NCI-H2081 treated with DMSO at 0.1 percent for 48 hours (cell line): ENCODE data around the gene NCAPD3.

Experiments
- DNase-seq: peaks from one replicate; lab custom pipeline; 2025; lab: John Stamatoyannopoulos, UW

NCAPD3 gene

GRCh38 chr11:134252346-134253187 is 28.8 kb upstream of the NCAPD3 start:
- no peak for DNase-seq

- no peak for DNase-seq
Observed at GRCh38 chr11:134250675-134251074, 26.9 kb upstream of the NCAPD3 start.

GRCh38 chr11:134250246-134250645 is 26.5 kb upstream of the NCAPD3 start:
- no peak for DNase-seq

GRCh38 chr11:134248910-134249480 is 25.2 kb upstream of the NCAPD3 start:
- no peak for DNase-seq

DNA sequence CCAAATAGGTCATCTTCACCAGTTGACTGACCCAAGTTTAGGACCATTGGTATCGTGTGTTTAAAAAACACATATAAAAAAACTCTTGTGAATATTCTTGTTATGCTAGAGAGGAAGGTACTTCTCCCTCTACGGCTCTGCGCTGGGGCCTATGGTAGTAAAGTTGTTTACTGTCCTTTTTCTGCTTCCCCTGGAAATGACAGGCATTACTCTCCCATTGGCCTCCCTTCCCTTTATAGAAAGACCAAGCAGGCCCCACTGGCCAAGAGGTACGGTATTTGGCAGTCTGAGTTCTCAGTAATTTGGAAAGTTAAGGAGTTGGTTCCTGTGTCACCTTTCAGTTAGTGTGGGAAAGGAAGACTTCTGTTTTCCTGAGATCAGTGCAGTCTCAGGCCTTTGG is 22.9 kb upstream of the NCAPD3 start:
- no peak for DNase-seq

DNA sequence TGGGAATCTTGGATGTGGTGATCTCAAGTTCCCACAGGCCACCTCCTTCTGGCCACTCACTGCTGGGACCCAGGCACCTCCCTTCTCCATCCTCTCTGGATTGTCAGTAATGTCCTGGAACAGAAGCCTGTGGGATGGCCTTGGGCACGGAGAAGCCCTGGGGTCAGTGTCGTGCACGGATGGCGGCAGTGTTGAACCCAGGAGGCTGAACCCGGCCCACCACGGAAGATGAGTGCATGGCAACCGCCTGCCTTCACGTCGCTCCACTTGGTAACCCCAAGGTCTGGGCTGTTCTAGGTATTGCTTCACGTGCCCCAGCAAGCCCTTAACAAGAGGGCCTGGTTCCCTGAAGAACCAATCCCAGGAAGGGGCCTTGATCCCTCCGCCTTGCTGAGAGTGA is 22.3 kb upstream of the NCAPD3 start:
- no peak for DNase-seq

GRCh38 chr11:134245434-134245833 is 21.7 kb upstream of the NCAPD3 start:
- no peak for DNase-seq

GRCh38 chr11:134244593-134244992 is 20.8 kb upstream of the NCAPD3 start:
- DNase-seq, result no peak

GRCh38 chr11:134243913-134244312 is 20.1 kb upstream of the NCAPD3 start:
- DNase-seq, result no peak

- DNase-seq, result no peak
Observed at GRCh38 chr11:134242376-134242775, 18.6 kb upstream of the NCAPD3 start.

DNA sequence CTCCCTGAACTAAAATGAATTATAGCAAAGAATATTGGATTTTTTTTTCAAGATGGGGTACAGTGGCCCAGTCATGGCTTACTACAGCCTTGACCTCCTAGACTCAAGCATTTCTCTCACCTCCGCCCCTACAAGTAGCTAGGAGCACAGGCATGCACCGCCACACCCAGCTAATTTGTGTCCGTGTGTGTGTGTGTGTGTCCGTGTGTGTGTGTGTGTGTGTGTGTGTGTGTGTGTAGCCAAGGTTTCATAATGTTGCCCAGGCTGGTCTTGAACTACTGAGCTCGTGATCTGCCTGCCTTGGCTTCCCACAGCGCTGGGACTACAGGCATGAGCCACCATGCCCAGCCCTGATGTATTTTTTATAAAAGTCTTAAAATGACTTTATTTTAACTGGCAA is 16.8 kb upstream of the NCAPD3 start:
- no peak for DNase-seq

- no peak for DNase-seq
Observed at GRCh38 chr11:134238956-134239355, 15.2 kb upstream of the NCAPD3 start.

DNA sequence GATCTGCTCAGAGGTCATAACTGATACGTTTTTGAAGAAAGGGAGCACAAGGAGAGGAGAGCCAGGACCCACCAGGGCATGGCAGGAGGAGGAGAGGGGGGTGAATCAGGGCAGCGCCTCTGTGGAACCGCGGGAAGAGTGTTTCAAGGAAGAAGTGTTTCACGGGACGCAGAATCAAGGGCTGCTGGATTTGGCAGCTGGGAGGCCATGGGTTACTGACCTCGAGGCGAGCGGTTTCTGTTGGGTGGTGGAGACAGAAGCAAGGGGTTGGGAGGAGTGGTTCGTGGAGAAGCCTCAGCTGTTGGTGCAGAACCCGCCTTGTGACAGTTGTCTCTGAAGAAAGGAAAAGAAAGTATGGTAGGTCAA is 13.8 kb upstream of the NCAPD3 start:
- DNase-seq, result no peak

GRCh38 chr11:134236834-134237556 is 13.2 kb upstream of the NCAPD3 start:
- no peak for DNase-seq

DNA sequence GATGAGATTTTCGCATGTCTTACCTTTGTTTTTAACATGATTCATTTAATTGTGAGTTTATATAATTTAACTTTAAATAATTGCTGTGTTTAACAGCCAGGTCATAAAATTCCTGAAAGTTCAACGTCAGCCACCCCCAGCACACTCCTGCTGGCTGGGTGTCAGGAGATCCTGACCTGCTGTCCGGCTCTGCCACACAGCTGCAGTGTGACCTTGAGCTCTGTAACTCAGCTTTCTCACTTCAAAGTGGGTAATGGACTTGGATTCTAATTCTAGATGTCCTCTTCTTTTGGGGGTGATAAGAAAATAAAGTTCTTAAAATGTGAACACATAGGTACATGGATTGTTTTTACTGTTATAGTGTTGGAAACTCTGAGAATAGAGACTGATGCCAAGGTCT is 11.6 kb upstream of the NCAPD3 start:
- DNase-seq, result no peak

DNA sequence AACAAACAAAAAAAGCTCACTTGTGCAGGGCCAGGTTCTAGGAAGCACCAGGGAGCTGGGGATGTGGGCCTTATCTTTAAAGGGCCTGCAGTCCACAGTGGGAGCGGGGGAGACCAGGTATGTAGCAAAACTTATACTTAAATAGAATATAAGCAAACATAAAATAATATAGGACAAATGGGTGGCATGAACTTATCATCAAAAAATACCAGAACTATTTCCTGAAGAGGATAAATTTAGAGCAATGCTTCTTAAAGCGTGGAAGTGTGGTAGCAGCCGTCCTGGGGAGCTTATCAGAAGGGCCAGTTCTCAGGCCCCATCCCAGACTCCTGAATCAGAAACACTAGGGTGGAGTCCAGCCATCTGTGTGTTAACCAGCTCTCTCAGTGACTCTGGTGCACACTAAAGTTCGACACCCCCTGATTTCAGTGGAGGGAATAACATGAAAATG is 10.0 kb upstream of the NCAPD3 start:
- no peak for DNase-seq

GRCh38 chr11:134231958-134232659 is 8.3 kb upstream of the NCAPD3 start:
- no peak for DNase-seq

DNA sequence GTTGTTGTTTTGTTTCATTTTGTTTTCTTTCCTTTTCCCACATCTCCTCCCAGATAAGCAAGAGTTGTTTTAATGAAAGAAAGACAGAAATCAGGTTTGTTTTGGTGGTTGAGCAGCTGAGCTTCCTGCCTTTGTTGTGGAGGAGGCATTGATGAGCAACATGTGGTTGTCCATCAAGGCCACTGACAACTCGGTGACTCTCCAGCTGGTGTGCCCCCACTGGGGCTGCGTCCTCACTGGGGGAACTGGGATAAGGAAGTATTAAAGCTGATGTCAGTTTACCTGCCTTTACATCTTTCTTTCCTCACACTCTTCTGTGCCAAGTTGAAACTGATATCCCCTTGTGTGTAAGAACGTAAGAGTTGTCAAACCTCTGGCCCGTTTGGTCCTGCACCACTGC is 6.6 kb upstream of the NCAPD3 start:
- no peak for DNase-seq

DNA sequence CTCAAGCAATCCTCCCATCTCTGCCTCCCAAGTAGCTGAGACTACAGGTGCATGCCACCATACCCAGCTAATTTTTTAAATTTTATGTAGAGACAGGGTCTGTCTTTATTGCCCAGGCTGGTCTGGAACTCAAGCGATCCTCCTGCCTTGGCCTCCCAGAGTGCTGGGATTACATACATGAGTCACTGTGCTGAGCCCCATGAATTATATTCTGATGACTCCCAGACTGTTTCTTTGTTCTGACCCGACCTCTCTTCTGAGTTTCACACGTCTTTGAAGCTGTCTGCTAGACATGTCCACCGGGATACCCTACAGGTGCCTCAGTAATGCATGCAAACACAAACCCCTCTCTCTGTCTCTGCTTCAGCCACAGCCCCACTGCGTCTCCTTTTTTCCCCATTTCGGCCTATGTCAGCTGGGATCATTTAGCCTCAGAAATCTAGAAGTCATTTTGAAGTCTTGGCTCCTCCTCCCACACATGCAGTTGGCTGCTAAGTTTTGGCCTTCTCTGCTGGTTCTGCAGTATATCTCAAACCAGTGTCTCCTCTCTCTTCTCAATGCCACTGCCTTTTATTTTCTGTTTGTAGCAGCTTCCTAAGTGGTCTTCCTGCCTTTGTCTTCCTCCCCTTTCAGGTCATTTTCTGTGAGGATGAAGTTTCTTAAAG is 5.5 kb upstream of the NCAPD3 start:
- no peak for DNase-seq

DNA sequence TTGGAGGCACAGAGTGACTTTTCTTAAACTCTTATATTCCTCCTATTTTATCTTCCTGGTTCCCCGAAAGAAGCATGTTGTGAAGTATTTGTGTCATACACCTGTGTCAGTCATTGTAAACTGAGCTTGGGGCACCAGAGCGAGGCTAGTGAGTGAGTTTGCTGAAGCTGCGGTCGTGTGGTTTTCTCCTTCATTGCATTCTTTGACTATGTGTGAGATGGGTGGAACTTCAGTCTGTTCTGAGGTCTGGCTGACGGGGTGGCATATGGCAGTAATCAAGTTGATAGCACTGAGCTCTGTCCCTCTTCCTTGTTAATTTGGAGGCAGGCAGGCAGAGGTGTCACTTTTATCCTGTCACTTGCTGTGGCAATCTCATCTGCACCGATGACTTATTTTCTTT is 4.9 kb upstream of the NCAPD3 start:
- no peak for DNase-seq

DNA sequence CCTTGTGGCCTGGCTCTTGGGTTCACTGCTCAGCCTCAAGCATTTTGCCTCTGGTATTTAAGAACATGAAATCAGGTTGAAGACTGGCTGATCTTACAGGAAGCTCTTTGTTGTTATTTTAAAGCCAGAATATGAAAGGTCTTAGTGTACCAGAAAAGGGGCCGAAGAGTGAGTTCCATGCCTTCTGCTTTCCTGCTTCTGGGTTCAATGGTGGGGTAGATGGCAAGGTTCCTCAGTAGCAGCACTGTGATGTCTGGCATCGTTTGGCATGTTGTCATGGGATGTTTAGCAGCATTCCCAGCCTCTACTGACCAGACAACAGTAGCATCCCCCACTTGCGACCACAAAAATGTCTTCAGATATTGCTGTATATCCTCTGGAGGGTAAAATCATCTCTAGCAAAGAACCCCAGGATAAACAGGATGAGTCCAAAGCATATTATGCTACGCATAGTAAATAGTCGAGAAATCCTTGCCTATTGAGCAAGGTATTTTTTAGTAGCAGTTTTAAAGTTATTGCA is 3.1 kb upstream of the NCAPD3 start:
- DNase-seq, result no peak
